Measurements from ENCODE around the gene CPNE6. TPM values are rescaled to one million over a fixed set of nuclear protein-coding genes. Genes with fewer than 3 reads are reported as not detected.

CPNE6 gene
- total RNA-seq, 2 donors from 2014 or later, result 1.3 to 2.4 TPM

- ATAC-seq (ENCODE audit: insufficient number of reproducible peaks, low FRiP score, low read depth) (no peak), DNase-seq (ENCODE audit: low spot score) (no peak)
- H3K4me3 ChIP-seq, result no peak overlapping the region
- no peaks in the 10 kb centered on the region for H3K36me3 ChIP-seq
- H3K27me3 ChIP-seq (replicated peaks; ENCODE audit: insufficient read depth), result no peaks in the 10 kb centered on the region
- TF ChIP-seq CTCF (IDR thresholded peaks at IDR 0.05), result no peak
- H3K27ac ChIP-seq, result no peak overlapping the region
- no peaks in the 10 kb centered on the region for H3K9me3 ChIP-seq
- H3K4me1 ChIP-seq (ENCODE audit: control insufficient read depth in 1 of 2, low read depth in 2 of 2), result no peaks in the 10 kb centered on the region
Observed at GRCh38 chr14:24064091-24064795, 7.1 kb upstream of the CPNE6 start.

GRCh38 chr14:24064856-24065255, 6.5 kb upstream of the CPNE6 start:
- ATAC-seq (ENCODE audit: insufficient number of reproducible peaks, low FRiP score, low read depth), result no peak
- TF ChIP-seq CTCF (IDR thresholded peaks at IDR 0.05), result no peak

GRCh38 chr14:24065408-24065807, 6.0 kb upstream of the CPNE6 start:
- H3K4me1 ChIP-seq (ENCODE audit: control insufficient read depth in 1 of 2, low read depth in 2 of 2), result no peaks in the 10 kb centered on the region
- DNase-seq (ENCODE audit: low spot score) (no peak), ATAC-seq (ENCODE audit: insufficient number of reproducible peaks, low FRiP score, low read depth) (no peak)
- H3K27me3 ChIP-seq (replicated peaks; ENCODE audit: insufficient read depth), result no peaks in the 10 kb centered on the region
- TF ChIP-seq CTCF (IDR thresholded peaks at IDR 0.05), result no peak
- H3K4me3 ChIP-seq, result no peak overlapping the region
- no peaks in the 10 kb centered on the region for H3K36me3 ChIP-seq
- H3K9me3 ChIP-seq, result no peaks in the 10 kb centered on the region
- H3K27ac ChIP-seq, result no peak overlapping the region

More at GRCh38 chr14:24064856-24065255, 6.5 kb upstream of the CPNE6 start:
- H3K4me1 ChIP-seq (ENCODE audit: control insufficient read depth in 1 of 2, low read depth in 2 of 2), result no peaks in the 10 kb centered on the region
- DNase-seq (ENCODE audit: low spot score), result no peak
- no peaks in the 10 kb centered on the region for H3K27me3 ChIP-seq (replicated peaks; ENCODE audit: insufficient read depth)
- no peak overlapping the region for H3K27ac ChIP-seq
- H3K9me3 ChIP-seq, result no peaks in the 10 kb centered on the region
- H3K36me3 ChIP-seq, result no peaks in the 10 kb centered on the region
- no peak overlapping the region for H3K4me3 ChIP-seq

GRCh38 chr14:24066496-24067132, 4.7 kb upstream of the CPNE6 start:
- Histone ChIP-seq H3K36me3 (no peaks in the 10 kb centered on the region), H3K27me3 (replicated peaks; ENCODE audit: insufficient read depth) (no peaks in the 10 kb centered on the region), H3K9me3 (no peaks in the 10 kb centered on the region), H3K4me1 (ENCODE audit: control insufficient read depth in 1 of 2, low read depth in 2 of 2) (peaks cover 0 to 2% of the 10 kb centered on the region in 2 donors), H3K4me3 (no peak overlapping the region), H3K27ac (no peak overlapping the region)
- DNase-seq (ENCODE audit: low spot score), result no peak
- ATAC-seq (ENCODE audit: insufficient number of reproducible peaks, low FRiP score, low read depth), result no peak
- no peak for TF ChIP-seq CTCF (IDR thresholded peaks at IDR 0.05)

GRCh38 chr14:24067133-24068082, 4.0 kb upstream of the CPNE6 start:
- H3K36me3 ChIP-seq, result no peaks in the 10 kb centered on the region
- H3K27me3 ChIP-seq (replicated peaks; ENCODE audit: insufficient read depth), result no peaks in the 10 kb centered on the region
- no peaks in the 10 kb centered on the region for H3K9me3 ChIP-seq
- ATAC-seq (ENCODE audit: insufficient number of reproducible peaks, low FRiP score, low read depth) (no peak), DNase-seq (ENCODE audit: low spot score) (no peak)
- H3K4me3 ChIP-seq, result no peak overlapping the region
- peaks cover 0 to 10% of the 10 kb centered on the region in 2 donors for H3K4me1 ChIP-seq (ENCODE audit: control insufficient read depth in 1 of 2, low read depth in 2 of 2)
- no peak overlapping the region for H3K27ac ChIP-seq
- TF ChIP-seq CTCF (IDR thresholded peaks at IDR 0.05), result no peak
